Inflammatory macrophage treated with lipopolysaccharide for 4 hours (primary cell): Measurements from ENCODE around the gene GPX4.

ENCODE experiments used
- DNase-seq: peaks from one replicate; pipeline ENCODE4 v3.0.0-alpha.2; 2020

The GPX4 gene

DNA sequence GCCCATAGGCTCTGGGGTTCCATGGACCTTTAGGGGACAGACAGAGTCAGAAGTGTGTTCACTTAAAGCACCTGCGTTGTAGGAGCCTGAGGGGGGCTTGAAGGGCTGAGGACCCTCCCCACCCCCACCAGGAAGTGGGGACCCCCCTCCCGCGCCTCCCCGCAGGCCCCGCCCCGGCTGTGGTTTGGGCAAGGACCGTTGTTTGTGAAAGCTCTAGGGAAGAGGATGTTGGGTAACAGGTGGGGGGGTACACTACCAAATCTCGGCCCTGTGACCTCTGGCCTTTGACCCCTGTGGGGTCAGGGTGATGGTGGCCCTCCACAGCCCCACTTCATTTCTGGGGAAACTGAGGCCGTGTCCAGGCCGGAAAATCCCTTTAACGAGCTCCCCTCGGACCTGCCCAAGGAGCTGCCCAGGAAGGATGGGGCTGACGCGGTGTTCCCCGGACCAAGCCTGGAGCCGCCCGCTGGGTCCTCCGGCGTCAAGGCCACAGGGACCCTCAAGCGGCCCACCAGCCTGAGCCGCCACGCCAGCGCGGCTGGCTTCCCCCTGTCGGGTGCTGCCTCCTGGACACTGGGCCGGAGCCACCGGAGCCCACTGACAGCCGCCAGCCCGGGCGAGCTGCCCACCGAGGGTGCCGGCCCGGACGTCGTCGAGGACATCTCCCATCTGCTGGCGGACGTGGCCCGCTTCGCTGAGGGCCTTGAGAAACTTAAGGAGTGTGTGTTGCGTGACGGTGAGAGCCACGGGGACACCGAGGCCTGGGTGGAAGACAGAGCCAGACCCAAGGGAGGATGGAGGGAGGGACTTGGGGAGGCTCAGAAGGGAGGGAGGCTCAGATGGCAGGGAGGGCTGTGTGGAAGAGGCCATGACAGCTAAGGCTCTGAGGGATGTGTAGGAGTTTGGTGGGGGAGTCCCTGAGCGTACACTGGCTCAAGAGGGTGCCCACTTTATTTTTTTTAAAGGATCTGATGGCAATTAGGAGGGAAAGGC lies 35.5 kb upstream of the GPX4 start:
- DNase-seq: peak; percentile 63

DNA sequence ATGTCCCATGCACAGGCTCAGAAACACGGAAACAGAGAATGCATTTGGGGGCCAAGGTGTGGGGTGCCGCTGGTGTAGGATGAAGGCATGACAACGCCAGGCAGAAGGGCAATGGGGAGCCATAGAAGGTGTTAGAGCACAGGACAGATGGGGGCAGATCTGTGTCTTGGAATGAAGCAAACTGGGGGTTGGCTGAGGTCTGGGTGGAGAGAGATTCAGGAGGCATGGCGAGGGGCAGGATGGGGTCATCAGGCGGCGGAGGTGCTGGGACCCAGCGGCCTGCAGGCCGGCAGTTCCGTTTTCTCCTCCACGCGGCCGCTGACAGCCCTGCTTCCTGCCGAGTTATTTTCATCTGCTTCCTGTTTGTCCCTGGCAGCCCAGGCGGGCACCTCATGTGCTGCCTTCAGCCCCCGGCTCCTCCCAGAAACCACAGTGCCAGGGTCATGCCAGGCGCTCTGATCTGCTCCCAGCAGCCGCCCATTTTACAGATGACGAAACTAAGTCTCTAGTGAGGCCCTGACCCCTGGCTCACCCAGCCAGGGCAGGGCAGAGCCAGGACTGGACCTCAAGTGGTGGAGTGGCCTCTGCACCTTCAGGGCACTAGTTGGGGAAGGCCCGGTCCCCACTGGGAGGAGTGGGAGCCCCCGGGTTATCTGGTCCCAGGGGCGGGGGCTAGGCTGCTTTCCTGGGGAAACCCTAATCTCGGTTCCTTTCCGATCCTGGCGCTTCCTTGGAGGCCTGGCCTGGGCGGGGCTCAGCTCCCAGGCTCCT lies 34.6 kb upstream of the GPX4 start:
- peak; percentile 94 for DNase-seq

DNA sequence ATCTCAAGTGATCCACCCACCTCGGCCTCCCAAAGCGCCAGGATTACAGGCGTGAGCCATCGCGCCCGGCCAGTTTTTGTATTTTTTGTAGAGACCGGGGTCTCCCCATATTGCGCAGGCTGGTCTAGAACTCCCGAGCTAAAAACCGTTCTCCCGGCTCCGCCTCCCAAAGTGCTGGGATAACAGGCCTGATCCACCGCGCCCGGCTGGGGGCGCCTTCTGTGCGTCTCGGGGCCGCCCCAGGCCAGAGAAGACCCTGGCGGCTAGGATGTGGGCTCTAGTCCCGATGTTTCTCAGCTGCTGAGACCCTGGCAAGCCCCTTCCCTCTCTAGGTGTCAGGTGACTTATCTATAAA lies 33.2 kb upstream of the GPX4 start:
- no peak for DNase-seq

DNA sequence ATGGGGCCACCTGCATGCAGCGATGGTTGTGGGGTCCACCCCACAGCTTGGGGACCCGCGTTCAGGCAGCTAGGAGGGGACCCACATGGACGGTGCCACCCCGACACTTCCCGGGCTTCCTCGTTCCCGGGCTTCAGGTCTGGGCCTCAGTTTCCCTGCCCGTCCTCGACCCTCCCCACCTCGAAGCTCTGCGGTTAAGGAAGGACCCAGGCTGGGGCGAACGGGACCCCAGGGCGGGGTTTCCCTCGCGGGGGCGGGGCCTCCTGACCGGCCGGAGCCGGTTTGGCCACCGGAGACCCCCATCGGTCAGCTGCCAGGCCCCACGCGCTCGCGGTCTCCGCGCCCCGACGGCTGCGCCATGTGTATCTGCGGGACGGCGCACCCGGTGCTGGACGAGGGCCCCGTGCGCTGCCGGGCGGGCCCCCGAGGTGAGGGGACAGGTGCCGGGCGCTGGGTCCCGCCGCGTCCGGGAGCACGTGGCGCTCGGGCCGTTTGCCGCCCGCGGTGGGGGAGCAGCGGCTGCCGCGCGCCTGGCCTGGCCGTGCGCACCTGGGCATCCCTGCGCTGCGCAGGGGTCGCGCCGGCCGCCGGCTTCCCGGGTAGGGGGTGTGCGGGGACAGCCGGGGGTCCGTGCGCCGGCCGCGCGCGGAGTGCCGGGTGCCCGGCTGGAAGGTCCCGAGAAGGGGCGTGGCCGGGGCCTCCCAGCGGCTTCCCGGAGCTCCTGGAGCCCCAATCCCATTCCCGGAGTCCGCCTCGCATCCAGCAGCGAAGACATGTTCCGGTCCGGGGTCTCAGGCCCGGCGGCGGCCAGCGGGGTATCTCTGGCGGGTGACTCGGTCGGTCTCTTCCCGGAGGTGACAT lies 32.6 kb upstream of the GPX4 start:
- no peak for DNase-seq

DNA sequence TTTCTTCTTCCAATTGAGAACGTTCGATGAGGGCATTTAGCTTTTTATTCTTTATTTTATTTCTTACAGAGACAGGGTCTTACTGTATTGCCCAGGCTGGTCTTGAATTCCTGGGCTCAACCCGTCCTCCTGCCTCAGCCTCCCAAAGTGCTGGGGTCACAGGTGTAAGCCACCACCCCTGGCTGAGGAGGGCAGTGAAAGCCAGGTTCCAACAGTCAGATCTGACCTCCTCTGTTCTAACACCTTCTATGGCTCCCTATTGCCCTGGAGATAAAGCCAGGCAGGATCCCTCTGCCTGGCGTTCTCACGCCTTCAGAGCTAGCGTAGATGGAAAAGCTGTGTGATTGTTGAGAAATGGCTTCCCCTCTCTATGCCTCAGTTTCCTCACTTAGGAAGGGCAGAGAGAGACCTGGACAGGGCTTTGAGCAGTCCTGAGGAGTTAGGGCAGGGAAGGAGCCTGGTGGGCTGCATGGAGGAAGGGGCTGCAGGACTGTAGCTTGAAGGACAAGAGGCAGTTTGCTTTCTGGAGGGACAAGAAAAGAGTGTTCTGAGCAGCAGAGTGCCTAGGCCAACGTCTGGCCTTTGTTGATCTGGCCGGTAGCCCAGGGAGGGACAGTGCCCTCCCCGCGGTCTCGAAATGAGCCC lies 31.3 kb upstream of the GPX4 start:
- no peak for DNase-seq

DNA sequence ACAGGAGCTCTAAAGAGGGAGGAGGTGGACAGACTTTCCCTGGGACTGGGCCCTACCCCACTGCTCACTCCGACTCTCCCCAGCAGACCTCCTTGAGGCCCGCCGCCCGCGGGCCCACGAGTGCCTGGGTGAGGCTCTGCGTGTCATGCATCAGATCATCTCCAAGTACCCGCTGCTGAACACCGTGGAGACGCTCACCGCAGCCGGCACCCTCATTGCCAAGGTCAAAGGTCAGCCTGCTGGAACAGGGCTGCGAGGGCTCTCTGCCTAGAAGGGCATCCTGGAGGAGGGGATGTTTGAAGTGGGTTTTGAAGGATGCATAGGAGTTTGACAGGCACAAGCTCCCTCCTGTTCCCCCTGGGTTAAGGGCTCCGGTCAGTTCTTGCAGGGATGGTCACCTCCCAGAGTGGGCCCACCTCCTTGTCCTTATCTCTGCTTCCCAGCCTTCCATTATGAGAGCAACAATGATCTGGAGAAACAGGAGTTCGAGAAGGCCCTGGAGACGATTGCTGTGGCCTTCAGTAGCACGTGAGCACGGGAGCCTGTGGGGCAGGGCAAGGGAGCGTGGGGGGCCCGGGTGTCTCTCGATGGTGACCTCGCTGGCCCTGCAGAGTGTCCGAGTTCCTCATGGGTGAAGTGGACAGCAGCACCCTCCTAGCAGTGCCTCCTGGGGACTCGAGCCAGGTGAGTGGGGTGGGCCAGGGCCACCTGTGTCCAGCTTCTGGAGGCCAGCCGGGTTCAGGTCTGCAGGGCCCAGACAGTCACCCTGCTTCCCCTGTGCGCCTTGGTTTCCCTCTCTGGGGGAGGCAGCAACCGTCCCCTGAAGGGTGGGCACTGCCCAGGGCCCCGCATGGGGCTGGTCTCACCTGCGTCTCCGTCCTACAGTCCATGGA lies 30.5 kb upstream of the GPX4 start:
- DNase-seq: no peak

DNA sequence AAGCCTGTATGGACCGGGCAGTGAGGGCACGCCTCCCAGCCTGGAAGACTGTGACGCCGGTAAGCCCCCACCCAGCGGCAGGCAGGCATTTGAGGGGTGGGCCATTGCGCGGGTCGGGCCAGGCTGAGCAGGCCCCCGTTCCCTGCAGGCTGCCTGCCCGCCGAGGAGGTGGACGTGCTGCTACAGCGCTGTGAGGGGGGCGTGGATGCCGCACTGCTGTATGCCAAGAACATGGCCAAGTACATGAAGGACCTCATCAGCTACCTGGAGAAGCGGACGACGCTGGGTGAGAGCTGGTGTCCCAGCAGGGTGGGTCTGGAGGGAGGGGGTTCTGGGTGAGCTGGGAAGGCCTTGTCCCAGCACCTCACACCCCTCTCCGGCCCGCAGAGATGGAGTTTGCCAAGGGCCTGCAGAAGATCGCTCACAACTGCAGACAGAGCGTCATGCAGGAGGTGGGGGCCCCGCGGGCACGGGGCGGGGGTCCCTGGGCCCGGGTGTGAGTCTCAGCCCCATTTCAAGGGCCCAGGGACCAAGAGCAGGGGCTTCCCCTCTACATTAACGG lies 29.8 kb upstream of the GPX4 start:
- no peak for DNase-seq

DNA sequence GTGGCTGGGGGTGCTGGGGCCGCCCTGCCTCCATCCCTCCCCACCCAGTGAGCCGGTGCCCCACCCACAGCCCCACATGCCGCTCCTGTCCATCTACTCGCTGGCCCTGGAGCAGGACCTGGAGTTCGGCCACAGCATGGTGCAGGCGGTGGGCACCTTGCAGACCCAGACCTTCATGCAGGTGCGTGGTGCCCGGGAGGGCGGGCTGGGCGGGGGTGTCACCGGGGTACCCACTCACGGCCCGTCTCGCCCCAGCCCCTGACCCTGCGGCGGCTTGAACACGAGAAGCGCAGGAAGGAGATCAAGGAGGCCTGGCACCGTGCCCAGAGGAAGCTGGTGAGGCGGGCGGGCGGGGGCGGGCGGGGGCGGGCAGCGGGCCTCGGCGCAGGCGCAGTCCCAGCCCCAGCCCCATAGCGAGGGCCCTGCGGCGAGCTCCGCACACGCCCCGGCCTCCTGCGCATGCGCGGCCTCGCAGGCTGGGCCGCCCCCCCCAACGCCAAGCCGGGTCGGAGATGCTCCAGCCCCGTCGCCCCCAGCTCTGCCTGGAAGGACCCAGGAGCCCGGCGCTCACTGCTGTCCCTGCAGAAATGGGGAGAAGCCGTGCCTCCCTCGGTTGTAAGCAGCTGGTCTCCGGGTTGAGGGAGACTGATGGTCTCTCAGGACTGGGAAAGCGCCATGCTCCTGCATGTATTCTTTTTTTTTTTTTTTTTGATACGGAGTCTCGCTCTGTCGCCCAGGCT lies 29.1 kb upstream of the GPX4 start:
- peak; percentile 68 for DNase-seq

DNA sequence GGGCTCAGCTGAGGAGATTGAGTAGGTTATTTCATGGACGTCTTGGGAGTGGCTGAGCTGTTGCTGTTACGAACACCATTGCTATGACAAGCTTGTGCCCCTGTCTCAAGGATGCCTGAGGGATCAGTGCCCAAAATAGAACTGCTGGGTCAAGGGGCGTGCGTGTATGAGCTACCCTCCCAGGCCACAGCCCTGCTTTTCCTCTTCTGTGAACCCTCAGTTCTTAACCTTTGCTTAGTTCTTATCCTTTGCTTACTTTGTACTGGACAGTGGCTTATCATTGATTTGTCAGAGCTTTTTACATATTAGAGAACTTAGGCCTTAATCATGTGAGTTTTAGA lies 27.8 kb upstream of the GPX4 start:
- DNase-seq: no peak

DNA sequence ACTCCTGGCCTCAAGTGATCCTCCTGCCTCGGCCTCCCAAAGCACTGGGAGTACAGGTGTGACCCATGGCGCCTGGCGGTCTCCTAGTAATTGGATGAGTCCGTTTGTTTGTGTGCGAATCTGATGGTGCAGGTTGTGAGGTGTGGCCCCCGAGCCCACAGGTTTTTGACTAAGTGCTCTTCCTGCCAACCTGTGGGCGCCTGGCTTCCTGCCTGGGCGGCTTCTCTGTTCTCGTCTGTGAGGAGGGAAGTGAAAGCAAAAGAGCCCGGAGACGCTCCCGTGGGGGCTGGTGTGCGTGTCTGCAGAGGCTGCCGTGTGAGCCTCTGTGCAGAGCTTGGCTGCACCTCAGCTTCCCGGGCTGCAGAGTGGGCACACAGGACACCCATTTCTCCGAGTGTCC lies 26.8 kb upstream of the GPX4 start:
- peak; percentile 83 for DNase-seq

DNA sequence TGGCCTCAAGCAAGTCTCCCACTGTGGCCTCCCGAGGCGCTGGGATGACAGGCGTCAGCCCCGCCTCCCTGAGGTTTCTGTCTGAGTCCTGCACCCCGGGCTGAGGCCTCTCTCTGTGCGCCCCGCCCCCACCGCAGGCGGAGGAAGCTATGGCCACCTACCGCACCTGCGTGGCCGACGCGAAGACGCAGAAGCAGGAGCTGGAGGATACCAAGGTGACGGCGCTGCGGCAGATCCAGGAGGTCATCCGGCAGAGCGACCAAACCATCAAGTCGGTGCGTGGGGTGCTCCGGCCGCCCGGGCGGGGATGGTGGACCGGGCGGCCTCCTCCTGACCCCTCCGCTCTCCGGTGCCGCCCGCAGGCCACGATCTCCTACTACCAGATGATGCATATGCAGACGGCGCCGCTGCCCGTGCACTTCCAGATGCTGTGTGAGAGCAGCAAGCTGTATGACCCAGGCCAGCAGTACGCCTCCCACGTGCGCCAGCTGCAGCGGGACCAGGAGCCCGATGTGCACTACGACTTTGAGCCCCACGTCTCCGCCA lies 24.2 kb upstream of the GPX4 start:
- DNase-seq: no peak

DNA sequence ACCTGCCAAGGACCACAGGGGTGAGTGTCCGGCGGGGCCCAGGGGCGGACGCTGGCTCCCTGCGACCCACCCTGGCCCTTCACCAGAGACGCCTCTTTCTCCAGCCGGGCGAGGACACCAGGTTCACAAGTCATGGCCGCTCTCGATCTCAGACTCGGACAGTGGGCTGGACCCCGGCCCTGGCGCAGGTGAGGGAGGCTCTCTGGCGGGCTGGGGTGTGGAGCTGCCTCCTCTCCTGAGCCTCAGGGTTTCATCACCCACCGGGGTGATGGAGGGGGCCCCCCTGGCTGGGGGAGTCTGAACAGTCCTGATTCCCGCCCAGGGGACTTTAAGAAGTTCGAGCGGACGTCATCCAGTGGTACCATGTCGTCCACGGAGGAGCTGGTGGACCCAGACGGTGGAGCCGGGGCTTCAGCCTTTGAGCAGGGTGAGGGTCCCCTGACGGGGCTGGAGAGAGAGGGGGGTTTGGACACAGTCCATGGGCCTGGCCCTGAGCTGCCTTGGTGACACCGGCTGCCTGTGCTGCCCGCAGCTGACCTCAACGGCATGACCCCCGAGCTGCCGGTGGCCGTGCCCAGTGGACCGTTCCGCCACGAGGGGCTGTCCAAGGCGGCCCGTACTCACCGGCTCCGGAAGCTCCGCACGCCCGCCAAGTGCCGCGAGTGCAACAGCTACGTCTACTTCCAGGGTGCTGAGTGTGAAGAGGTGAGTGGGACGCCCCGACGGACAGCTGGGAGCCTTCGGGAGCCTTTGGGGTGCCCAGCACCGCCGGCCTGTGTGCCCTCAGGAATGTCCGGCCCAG lies 23.2 kb upstream of the GPX4 start:
- DNase-seq: no peak

DNA sequence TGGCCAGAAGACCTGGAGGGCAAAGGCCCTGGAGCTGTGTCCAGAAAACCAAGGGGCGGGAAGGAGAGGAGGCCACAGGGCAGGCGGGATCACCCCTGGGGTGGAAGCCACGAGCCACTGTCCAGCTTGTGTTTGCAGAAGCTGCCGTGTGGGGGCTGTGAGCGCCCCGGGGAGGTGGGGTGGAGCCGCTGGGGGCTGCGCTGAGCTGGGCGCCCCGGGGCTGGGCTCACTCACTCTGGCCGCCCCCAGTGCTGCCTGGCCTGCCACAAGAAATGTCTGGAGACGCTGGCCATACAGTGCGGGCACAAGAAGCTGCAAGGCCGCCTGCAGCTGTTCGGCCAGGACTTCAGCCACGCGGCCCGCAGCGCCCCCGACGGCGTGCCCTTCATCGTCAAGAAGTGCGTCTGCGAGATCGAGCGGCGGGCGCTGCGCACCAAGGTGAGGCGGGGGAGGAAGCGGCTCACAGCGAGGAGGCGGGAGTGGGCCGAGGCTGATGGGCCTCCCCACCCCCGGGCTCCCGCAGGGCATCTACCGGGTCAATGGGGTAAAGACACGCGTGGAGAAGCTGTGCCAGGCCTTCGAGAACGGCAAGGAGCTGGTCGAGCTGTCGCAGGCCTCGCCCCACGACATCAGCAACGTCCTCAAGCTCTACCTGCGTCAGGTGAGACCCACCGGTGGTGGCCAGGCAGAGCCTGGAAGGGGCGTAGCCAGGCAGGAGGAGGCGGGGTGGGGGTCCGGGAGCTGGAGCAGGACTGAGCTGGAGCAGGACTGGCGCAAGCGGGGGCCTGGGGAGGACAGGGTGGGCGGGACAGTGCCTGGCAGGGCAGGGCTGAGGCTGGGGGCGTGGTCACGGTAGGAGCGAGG lies 22.3 kb upstream of the GPX4 start:
- DNase-seq: no peak

DNA sequence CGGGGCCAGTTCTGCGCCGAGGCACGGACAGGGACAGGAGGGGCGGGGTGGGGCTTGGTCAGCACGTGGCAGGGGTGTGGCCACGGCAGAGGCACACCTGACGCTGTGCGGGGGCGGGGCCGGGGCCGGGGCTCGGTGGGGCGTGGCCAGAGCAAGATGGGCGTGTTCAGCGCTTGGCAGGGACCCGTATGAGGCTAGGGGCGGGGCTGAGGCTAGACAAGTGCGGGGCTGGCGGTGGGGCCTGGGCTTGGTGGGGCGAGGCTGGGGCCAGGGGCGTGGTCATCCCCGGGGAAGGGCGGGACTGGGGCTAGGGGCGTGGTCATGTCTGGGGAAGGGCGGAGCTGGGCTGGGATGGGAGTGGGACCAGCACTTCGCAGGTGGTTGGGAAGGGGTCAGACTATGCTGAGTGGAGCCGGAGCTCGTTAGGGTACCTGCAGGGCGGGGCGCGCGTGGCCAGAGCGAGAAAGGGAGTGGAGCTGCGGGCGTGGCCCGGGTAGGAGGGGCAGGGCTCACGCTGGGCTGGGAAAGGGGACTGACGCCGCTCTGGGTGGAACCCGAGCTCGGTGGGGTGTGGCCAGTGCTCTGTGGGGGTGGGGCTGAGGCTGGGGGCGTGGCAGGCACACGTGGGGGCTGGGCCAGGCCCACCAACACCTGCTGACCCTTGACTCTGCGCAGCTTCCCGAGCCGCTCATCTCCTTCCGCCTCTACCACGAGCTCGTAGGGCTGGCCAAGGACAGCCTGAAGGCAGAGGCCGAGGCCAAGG lies 21.4 kb upstream of the GPX4 start:
- peak; percentile 35 for DNase-seq

DNA sequence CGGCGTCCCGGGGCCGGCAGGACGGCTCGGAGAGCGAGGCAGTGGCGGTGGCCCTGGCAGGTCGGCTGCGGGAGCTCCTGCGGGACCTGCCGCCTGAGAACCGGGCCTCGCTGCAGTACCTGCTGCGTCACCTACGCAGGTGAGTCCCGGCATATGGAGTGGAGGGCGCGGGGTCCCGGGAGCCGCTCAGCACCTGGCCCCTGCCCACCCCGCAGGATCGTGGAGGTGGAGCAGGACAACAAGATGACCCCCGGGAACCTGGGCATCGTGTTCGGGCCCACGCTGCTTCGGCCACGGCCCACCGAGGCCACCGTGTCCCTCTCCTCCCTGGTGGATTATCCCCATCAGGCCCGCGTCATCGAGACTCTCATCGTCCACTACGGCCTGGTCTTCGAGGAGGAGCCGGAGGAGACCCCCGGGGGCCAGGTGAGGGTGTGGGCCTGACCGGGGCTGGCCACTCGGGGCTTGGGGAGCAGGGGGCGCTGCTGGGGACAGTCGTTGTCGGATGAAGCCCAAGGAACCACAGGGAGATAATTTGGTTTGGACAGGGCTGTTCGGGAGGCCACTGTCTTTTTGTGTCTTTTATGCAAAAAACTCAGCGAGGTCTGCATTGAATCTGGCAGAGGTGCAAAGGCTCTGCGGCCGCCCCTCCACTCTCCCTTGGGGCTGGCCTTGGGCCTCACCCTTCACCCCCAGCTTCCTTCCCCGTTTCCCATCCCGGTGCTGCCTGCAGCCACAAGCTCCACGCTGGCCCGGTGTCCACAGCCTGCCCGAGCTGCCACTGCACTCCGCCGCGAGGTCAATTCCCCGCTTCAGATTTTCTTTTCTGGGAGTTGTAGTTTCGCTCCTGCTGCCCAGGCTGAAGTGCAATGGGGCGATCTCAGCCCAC lies 20.6 kb upstream of the GPX4 start:
- DNase-seq: no peak
